GM18526 (cell line): Measurements from ENCODE around the gene SRMS.

Experiments used
- POLR2A ChIP-seq: IDR thresholded peaks from 3 replicates; pipeline ENCODE4 v1.6.1; 2011; ENCODE audit not compliant: insufficient read length; ENCODE audit errors: extremely low read depth

Gene SRMS

GRCh38 chr20:63549019-63549418 lies 1.5 kb upstream of the SRMS start:
- TF ChIP-seq POLR2A, result no peak

- TF ChIP-seq POLR2A, result no peak
These were observed 993 bp upstream of the SRMS start for GRCh38 chr20:63548542-63548941.

- TF ChIP-seq POLR2A, result no peak
These were observed 409 bp downstream of the SRMS start for GRCh38 chr20:63546956-63547724.

GRCh38 chr20:63546256-63546955 lies 1.1 kb downstream of the SRMS start:
- TF ChIP-seq POLR2A, result no peak

- TF ChIP-seq POLR2A, result no peak
These were observed 1.7 kb downstream of the SRMS start for GRCh38 chr20:63545814-63546213.

- no peak for TF ChIP-seq POLR2A
These were observed 2.5 kb downstream of the SRMS start for GRCh38 chr20:63544958-63545516.

GRCh38 chr20:63544241-63544957 lies 3.1 kb downstream of the SRMS start:
- TF ChIP-seq POLR2A, result no peak

GRCh38 chr20:63543733-63544132 lies 3.8 kb downstream of the SRMS start:
- no peak for TF ChIP-seq POLR2A

GRCh38 chr20:63543131-63543530 lies 4.4 kb downstream of the SRMS start:
- no peak for TF ChIP-seq POLR2A

GRCh38 chr20:63542696-63543095 lies 4.9 kb downstream of the SRMS start:
- no peak for TF ChIP-seq POLR2A

GRCh38 chr20:63542031-63542559 lies 5.5 kb downstream of the SRMS start:
- no peak for TF ChIP-seq POLR2A

GRCh38 chr20:63541371-63541770 lies 6.2 kb downstream of the SRMS start:
- no peak for TF ChIP-seq POLR2A

- no peak for TF ChIP-seq POLR2A
These were observed 6.9 kb downstream of the SRMS start for GRCh38 chr20:63540417-63541186.
